H1 (cell line): ENCODE results near the gene FAM136A. TPM values are rescaled to one million over a fixed set of nuclear protein-coding genes. Genes with fewer than 3 reads are reported as not detected.

Source experiments
- CTCF ChIA-PET: fragments of 300-600 bp; sonication (Branson Sonifier 250); formaldehyde crosslinking; loops from one replicate; lab custom pipeline; 2021; ENCODE audit not compliant: partially characterized antibody; lab: Charles Lee
- POLR2A ChIA-PET: fragments of 300-600 bp; sonication (Branson Sonifier 250); formaldehyde crosslinking; loops from one replicate; lab custom pipeline; 2021; ENCODE audit warnings: inconsistent platforms; ENCODE audit not compliant: partially characterized antibody; lab: Charles Lee
- DNase-seq, 2 experiments: peaks; one replicate each; pipeline versions ENCODE4 v3.0.0 to v3.0.0-alpha.2; 2010 to 2022; ENCODE audit warnings: low spot score in 2 of 2, low read depth in 1 of 2, mixed read lengths in 1 of 2
- FAIRE-seq: peaks from 2 replicates; lab custom pipeline; 2011; peaks lifted over from hg19 to GRCh38; lab: Jason Lieb, UNC
- H2AFZ ChIP-seq: 2 replicates; pipeline ENCODE4 v1.8.1; 2012; ENCODE audit warnings: low read length, inconsistent platforms
- H2AK5ac ChIP-seq: 2 replicates; pipeline ENCODE4 v1.6.1; 2013; ENCODE audit warnings: low read depth, low read length
- H2BK120ac ChIP-seq: replicated peaks from 2 replicates; pipeline ENCODE3; 2013; ENCODE audit warnings: low read depth, low read length, inconsistent platforms
- H2BK12ac ChIP-seq: 2 replicates; pipeline ENCODE4 v1.6.1; 2013; ENCODE audit warnings: low read depth, low read length
- H2BK15ac ChIP-seq: 2 replicates; pipeline ENCODE4 v1.6.1; 2013; ENCODE audit warnings: low read length
- H2BK20ac ChIP-seq: 2 replicates; pipeline ENCODE4 v1.6.1; 2013; ENCODE audit warnings: low read length
- H2BK5ac ChIP-seq: 2 replicates; pipeline ENCODE4 v1.6.1; 2013; ENCODE audit warnings: low read depth, low read length
- H3K14ac ChIP-seq: 2 replicates; pipeline ENCODE4 v1.6.1; 2013; ENCODE audit warnings: inconsistent platforms; ENCODE audit not compliant: insufficient read length
- H3K18ac ChIP-seq: 2 replicates; pipeline ENCODE4 v1.6.1; 2013; ENCODE audit warnings: low read length; ENCODE audit errors: extremely low read depth
- H3K23ac ChIP-seq: 2 replicates; pipeline ENCODE4 v1.6.1; 2013; ENCODE audit warnings: inconsistent platforms; ENCODE audit not compliant: insufficient read length
- H3K23me2 ChIP-seq: 2 replicates; pipeline ENCODE4 v1.6.1; 2013; ENCODE audit warnings: low read depth, low read length
- H3K27ac ChIP-seq: 2 replicates; pipeline ENCODE4 v1.6.1; 2011; ENCODE audit warnings: low read depth, low read length, inconsistent platforms
- H3K27me3 ChIP-seq, 4 experiments: replicated peaks in 1 of 4; 1 replicate in 1 of 4; 2 replicates in 3 of 4; pipeline versions ENCODE4 v1.6.1 to v1.8.1; 2011 to 2013; ENCODE audit warnings: low read length in 3 of 4, mild to moderate bottlenecking in 3 of 4, inconsistent platforms in 2 of 4, mixed read lengths in 2 of 4, moderate library complexity in 1 of 4; ENCODE audit not compliant: control insufficient read depth in 3 of 4, insufficient read depth in 3 of 4; ENCODE audit errors: extremely low read depth in 1 of 4
- H3K36me3 ChIP-seq, 4 experiments: 2 replicates each; pipeline versions ENCODE4 v1.6.1 to v1.8.1; 2011 to 2013; ENCODE audit warnings: mild to moderate bottlenecking in 4 of 4, low read length in 3 of 4, moderate library complexity in 2 of 4, control low read depth in 1 of 4, inconsistent platforms in 1 of 4; ENCODE audit not compliant: insufficient read depth in 4 of 4, control insufficient read depth in 2 of 4
- H3K4ac ChIP-seq: replicated peaks from 2 replicates; pipeline ENCODE3; 2013; ENCODE audit warnings: low read length, low read depth, mixed read lengths, inconsistent platforms; ENCODE audit not compliant: insufficient read length
- H3K4me1 ChIP-seq, 4 experiments: replicated peaks in 1 of 4; 1 replicate in 1 of 4; 2 replicates in 3 of 4; pipeline versions ENCODE4 v1.6.1 to v1.8.1; 2011 to 2013; ENCODE audit warnings: low read length in 3 of 4, inconsistent platforms in 2 of 4, mixed read lengths in 1 of 4; ENCODE audit not compliant: insufficient read depth in 4 of 4, control insufficient read depth in 3 of 4
- H3K4me2 ChIP-seq, 2 experiments: 2 replicates each; pipeline versions ENCODE4 v1.6.1 to v1.8.1; 2011 to 2013; ENCODE audit warnings: low read depth in 2 of 2, low read length in 2 of 2, control low read depth in 1 of 2, inconsistent platforms in 1 of 2, mild to moderate bottlenecking in 1 of 2; ENCODE audit not compliant: insufficient read depth in 1 of 2
- H3K4me3 ChIP-seq, 4 experiments: fragments of 200-600, 300-600 bp in 1 of 4; sonication (generic), shearing (Covaris generic), sonication (Bioruptor Twin) in 1 of 4; 2 replicates each; pipeline versions ENCODE4 v1.5.1 to v1.8.1; 2011 to 2016; ENCODE audit warnings: low read length in 4 of 4, low read depth in 3 of 4, control low read depth in 2 of 4, inconsistent platforms in 2 of 4, mild to moderate bottlenecking in 2 of 4, mixed read lengths in 1 of 4, moderate library complexity in 1 of 4; ENCODE audit not compliant: insufficient read depth in 2 of 4; ENCODE audit errors: extremely low read depth in 1 of 4
- H3K56ac ChIP-seq: replicated peaks from 2 replicates; pipeline ENCODE3; 2013; ENCODE audit warnings: low read depth, mild to moderate bottlenecking, mixed read lengths, low read length, inconsistent platforms; ENCODE audit not compliant: insufficient read length
- H3K79me1 ChIP-seq: 2 replicates; pipeline ENCODE4 v1.6.1; 2013; ENCODE audit warnings: low read depth, low read length, control low read depth
- H3K79me2 ChIP-seq, 2 experiments: 2 replicates each; pipeline versions ENCODE4 v1.6.1 to v1.8.1; 2012 to 2013; ENCODE audit warnings: low read length in 2 of 2, mild to moderate bottlenecking in 2 of 2, inconsistent platforms in 1 of 2; ENCODE audit not compliant: insufficient read depth in 2 of 2, control insufficient read depth in 1 of 2
- H3K9ac ChIP-seq, 4 experiments: replicated peaks in 1 of 4; 1 replicate in 1 of 4; 2 replicates in 3 of 4; pipeline versions ENCODE4 v1.6.1 to v1.8.1; 2011 to 2013; ENCODE audit warnings: low read depth in 3 of 4, low read length in 3 of 4, control low read depth in 2 of 4, mild to moderate bottlenecking in 2 of 4, moderate library complexity in 2 of 4, inconsistent platforms in 1 of 4; ENCODE audit errors: extremely low read depth in 1 of 4
- H3K9me3 ChIP-seq, 2 experiments: 2 replicates each; pipeline versions ENCODE4 v1.6.1 to v1.8.1; 2012 to 2013; ENCODE audit warnings: mild to moderate bottlenecking in 2 of 2, moderate library complexity in 2 of 2, control low read depth in 1 of 2, inconsistent platforms in 1 of 2, low read depth in 1 of 2, low read length in 1 of 2, mixed read lengths in 1 of 2; ENCODE audit not compliant: insufficient read depth in 2 of 2
- H4K20me1 ChIP-seq, 2 experiments: replicated peaks in 1 of 2; 2 replicates each; pipeline versions ENCODE3 to v1.8.1; 2011 to 2013; ENCODE audit warnings: inconsistent platforms in 2 of 2, low read length in 2 of 2, mild to moderate bottlenecking in 1 of 2; ENCODE audit not compliant: insufficient read depth in 2 of 2, control insufficient read depth in 1 of 2
- H4K5ac ChIP-seq: 2 replicates; pipeline ENCODE4 v1.6.1; 2013; ENCODE audit warnings: low read length, low read depth, mixed read lengths, inconsistent platforms; ENCODE audit not compliant: insufficient read length
- H4K8ac ChIP-seq: 2 replicates; pipeline ENCODE4 v1.8.0; 2013; ENCODE audit warnings: mild to moderate bottlenecking, moderate library complexity, low read length, inconsistent platforms; ENCODE audit not compliant: insufficient read depth; ENCODE audit errors: extremely low read depth
- H4K91ac ChIP-seq: replicated peaks from 2 replicates; pipeline ENCODE3; 2013; ENCODE audit warnings: low read length, mixed read lengths, inconsistent platforms; ENCODE audit not compliant: insufficient read length
- CREB1 ChIP-seq: IDR thresholded peaks from 2 replicates; pipeline ENCODE4 v1.6.1; 2012; ENCODE audit warnings: inconsistent platforms
- KDM1A ChIP-seq: fragments of 200-600, 300-600 bp; sonication (generic); IDR thresholded peaks from 2 replicates; pipeline ENCODE4 v1.7.1; 2016; ENCODE audit warnings: mild to moderate bottlenecking, low read length, borderline replicate concordance
- SRF ChIP-seq: IDR thresholded peaks from 2 replicates; pipeline ENCODE4 v1.6.1; 2011; ENCODE audit warnings: mild to moderate bottlenecking, low read depth, low read length, moderate library complexity
- YY1 ChIP-seq: IDR thresholded peaks from 2 replicates; pipeline ENCODE4 v1.6.1; 2011; ENCODE audit warnings: low read depth, mild to moderate bottlenecking, low read length
- ZNF274 ChIP-seq: IDR thresholded peaks from 2 replicates; pipeline ENCODE4 v1.7.0; 2012; ENCODE audit warnings: low read length, borderline replicate concordance; ENCODE audit errors: extremely low read depth
- WGBS, 2 experiments: shearing (Covaris generic) in 1 of 2; methylation state at CpG; one replicate each; pipeline versions ENCODE4 v1.1.6 to v1.1.7; 2013 to 2015; ENCODE audit warnings: low lambda C conversion rate in 2 of 2, mixed read lengths in 2 of 2, inconsistent platforms in 1 of 2, low coverage in 1 of 2, missing lambda C conversion rate in 1 of 2; ENCODE audit not compliant: insufficient replicate concordance in 2 of 2, insufficient coverage in 1 of 2, insufficient read length in 1 of 2; ENCODE audit errors: extremely low coverage in 1 of 2, missing lambda C conversion rate in 1 of 2; 5-methylcytosine and 5-hydroxymethylcytosine counted together
- polyA plus RNA-seq, 7 experiments: library from polyadenylated mRNA; depleted of rRNA in 3 of 7; stranded (reverse) in 5 of 7; unstranded in 2 of 7; fragments of >200 nt in 5 of 7; fragments of 200-250 nt in 2 of 7; gene quantifications; 1 replicate in 5 of 7; 2 replicates in 1 of 7; 4 replicates in 1 of 7; pipeline versions ENCODE4 v1.2.1 to v1.2.3, GENCODE V29; 2011 to 2013; ENCODE audit warnings: missing spikeins in 2 of 7, mixed read lengths in 2 of 7
- total RNA-seq: library from RNA; stranded (reverse); fragmentation: NEBNext Ultra II Directional; extraction: Animal tissue kit (Norgen Biotek cat#: 25700); gene quantifications from 2 replicates; pipeline ENCODE4 v1.2.1, GENCODE V29; 2021
- TF ChIP-seq, protein P1 (sequence below), 3 experiments: IDR thresholded peaks; 1 replicate in 2 of 3; 2 replicates in 1 of 3; pipeline versions ENCODE4 v1.5.1 to v1.6.1; 2011; ENCODE audit warnings: low read length in 3 of 3, mild to moderate bottlenecking in 3 of 3, inconsistent platforms in 2 of 3, low read depth in 1 of 3, moderate library complexity in 1 of 3; ENCODE audit not compliant: insufficient read depth in 1 of 3; ENCODE audit errors: control extremely low read depth in 1 of 3

The FAM136A gene
- total and polyA plus RNA-seq, 2 of the 8 experiments (the other 6 are each of a cell fraction or from before 2014, with no cell fraction given), result 58.2 to 122 TPM

DNA sequence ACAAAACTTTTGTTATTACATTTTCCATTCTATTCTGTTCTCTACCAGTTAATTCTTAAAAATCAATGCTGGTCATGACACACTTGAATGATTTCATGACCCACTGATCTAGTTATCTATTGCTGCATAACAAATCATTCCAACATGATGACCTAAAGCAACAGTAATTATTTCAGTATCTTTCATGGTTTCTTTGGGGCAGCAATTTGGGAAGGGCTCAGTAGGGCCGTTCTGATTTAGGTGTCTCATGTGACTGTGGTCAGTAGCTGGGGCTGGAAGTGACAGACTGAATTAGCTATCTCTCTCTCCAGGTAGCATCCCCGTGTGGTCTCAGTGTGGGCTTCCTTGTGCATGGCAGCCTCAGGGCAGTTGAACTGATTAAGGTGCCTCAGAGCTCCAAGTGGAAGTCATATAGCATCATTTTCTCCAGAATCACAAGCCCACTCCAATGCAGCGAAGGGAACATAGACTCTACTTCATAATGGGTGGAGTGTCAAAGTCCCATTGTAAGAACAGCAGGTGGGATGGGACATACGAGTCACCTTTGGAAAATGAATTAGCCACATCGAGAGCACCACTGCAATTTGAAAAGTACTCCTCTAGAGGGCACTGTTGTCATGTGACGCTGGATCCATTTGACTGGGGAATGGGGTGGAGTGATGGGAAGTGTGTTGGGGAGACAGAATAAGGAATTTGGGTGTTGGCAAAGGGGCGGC lies 39.1 kb upstream of the FAM136A start:
- H3K14ac ChIP-seq, result no peak overlapping the region
- H3K9me3 ChIP-seq, result no peaks in the 10 kb centered on the region
- no peak overlapping the region for H2BK5ac ChIP-seq
- FAIRE-seq (peak; percentile 99), DNase-seq (peak in 1 of 2 experiments; percentile 68)
- H3K36me3 ChIP-seq, result no peaks in the 10 kb centered on the region
- H4K8ac ChIP-seq, result no peak overlapping the region
- H3K23me2 ChIP-seq, result no peaks in the 10 kb centered on the region
- H3K27me3 ChIP-seq, result peaks cover 0 to 3% (median 0%) of the 10 kb centered on the region in 4 experiments; a peak in 2 of 7 replicates
- H3K4ac ChIP-seq, result no peak overlapping the region
- no peak overlapping the region for H3K18ac ChIP-seq
- no peaks in the 10 kb centered on the region for H3K79me2 ChIP-seq
- CTCF ChIA-PET, result interaction anchor here (0.5 to 5.2 kb wide), 46 partner anchors 9 to 451 kb away, joined by 3 to 67 read pairs (median 4); partner anchors contain the start of gene TGFA
- no peak overlapping the region for H2BK12ac ChIP-seq
- H3K4me1 ChIP-seq, result no peaks in the 10 kb centered on the region
- H2BK15ac ChIP-seq, result no peak overlapping the region
- POLR2A ChIA-PET, result no interaction called here
- no peak overlapping the region for H3K23ac ChIP-seq
- H2AFZ ChIP-seq, result no peak overlapping the region
- H3K79me1 ChIP-seq, result no peaks in the 10 kb centered on the region
- WGBS, 2 experiments, result 32% methylated on average over 7 of the region's 7 CpGs; no CpG with 5 or more reads in 1 of the 2 experiments
- H2AK5ac ChIP-seq, result no peak overlapping the region
- H3K27ac ChIP-seq, result no peak overlapping the region
- H3K56ac ChIP-seq, result no peak overlapping the region
- H2BK120ac ChIP-seq, result no peak overlapping the region
- no peak overlapping the region for H3K4me3 ChIP-seq
- H4K5ac ChIP-seq, result no peak overlapping the region
- no peak overlapping the region for H4K91ac ChIP-seq
- H3K4me2 ChIP-seq, result no peak overlapping the region
- H4K20me1 ChIP-seq, result no peaks in the 10 kb centered on the region
- no peak overlapping the region for H3K9ac ChIP-seq
- H2BK20ac ChIP-seq, result no peak overlapping the region
- TF ChIP-seq KDM1A, result no peak
- TF ChIP-seq SRF, result no peak
- TF ChIP-seq CREB1, result peak; percentile 44; the same call in 1 of the 2 replicates
- TF ChIP-seq ZNF274, result no peak
- TF ChIP-seq, protein P1, sequence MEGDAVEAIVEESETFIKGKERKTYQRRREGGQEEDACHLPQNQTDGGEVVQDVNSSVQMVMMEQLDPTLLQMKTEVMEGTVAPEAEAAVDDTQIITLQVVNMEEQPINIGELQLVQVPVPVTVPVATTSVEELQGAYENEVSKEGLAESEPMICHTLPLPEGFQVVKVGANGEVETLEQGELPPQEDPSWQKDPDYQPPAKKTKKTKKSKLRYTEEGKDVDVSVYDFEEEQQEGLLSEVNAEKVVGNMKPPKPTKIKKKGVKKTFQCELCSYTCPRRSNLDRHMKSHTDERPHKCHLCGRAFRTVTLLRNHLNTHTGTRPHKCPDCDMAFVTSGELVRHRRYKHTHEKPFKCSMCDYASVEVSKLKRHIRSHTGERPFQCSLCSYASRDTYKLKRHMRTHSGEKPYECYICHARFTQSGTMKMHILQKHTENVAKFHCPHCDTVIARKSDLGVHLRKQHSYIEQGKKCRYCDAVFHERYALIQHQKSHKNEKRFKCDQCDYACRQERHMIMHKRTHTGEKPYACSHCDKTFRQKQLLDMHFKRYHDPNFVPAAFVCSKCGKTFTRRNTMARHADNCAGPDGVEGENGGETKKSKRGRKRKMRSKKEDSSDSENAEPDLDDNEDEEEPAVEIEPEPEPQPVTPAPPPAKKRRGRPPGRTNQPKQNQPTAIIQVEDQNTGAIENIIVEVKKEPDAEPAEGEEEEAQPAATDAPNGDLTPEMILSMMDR (IDR thresholded peaks at IDR 0.05; ENCODE audit: control extremely low read depth in 1 of 3, insufficient read depth in 1 of 3, low read depth in 1 of 3, low read length in 3 of 3), result peak; percentile 42 to 89 (median 89)
- TF ChIP-seq YY1, result 0 out of 2 replicates have a peak, but pooled peaks have one; percentile 20
